ES-I3 (cell line): ENCODE results near the gene MAPK4.
"Not testable (repeated sequence)": the region's sequence is repeated elsewhere in the genome, so short reads cannot be mapped to it uniquely, and the experiment has no call there.

Experiments
- H3K36me3 ChIP-seq: 2 replicates; pipeline ENCODE4 v1.6.1; 2013; ENCODE audit warnings: mild to moderate bottlenecking, low read length, control low read depth, moderate library complexity; ENCODE audit not compliant: insufficient read depth
- H3K4me1 ChIP-seq: 2 replicates; pipeline ENCODE4 v1.6.1; 2013; ENCODE audit warnings: mild to moderate bottlenecking, control low read depth, low read length; ENCODE audit not compliant: insufficient read depth
- H3K9ac ChIP-seq: 2 replicates; pipeline ENCODE4 v1.6.1; 2013; ENCODE audit warnings: low read depth, mild to moderate bottlenecking, low read length, moderate library complexity
- H3K9me3 ChIP-seq: 2 replicates; pipeline ENCODE4 v1.6.1; 2013; ENCODE audit warnings: mild to moderate bottlenecking, low read length, moderate library complexity; ENCODE audit not compliant: control insufficient read depth, insufficient read depth

The MAPK4 gene

DNA sequence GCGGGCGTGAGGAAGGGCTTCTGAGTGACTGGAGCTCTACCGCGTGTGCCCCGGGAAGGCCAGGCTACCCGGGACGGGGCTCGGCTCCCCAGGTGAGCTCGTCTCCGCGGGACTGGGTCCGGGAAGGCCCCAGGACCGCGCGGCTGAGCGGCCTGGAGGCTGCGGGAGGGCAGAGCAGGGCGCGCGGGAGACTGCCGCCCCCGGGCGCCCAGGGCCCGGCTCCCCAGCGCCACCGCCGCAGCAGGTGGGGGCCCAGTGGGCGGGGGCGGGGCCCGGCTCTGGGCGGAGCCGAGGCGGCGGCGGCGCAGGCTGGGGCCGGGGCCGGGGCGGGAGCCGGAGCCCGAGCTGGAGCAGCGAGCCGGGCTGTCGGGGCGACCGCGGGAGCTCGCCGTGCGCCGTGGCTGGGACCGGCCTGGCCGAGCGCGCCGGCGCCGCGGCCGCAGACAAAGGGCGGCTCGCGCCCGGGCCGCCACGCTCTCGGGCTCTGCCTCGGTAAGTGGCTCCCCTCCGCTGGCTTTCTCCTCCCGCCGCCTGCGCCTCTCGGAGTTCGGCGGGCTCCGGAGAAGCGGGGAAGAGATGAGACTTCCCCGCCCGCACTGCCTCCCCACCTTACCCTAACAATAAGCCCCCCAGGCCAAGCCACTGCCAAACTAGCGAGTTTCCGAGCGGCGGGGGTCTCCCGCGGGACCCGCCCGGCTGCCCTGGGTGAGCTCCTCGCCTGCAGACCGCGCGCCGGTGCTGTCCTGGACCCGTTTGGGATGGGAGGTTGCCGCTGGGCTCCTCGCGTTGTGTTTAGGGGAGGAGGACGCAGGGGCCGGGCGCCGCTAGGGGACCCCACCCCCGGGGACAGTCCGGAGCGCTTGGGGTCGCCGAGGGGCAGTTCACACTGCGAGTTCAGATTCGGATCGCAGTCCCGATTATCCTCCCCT, at the start of gene MAPK4:
Gene MAPK4 (plus strand): TSS at position 336 of the 929 bp plus-strand sequence. CDS start 103,872 bp downstream, outside the sequence.
- no peaks in the 10 kb centered on the region for H3K4me1 ChIP-seq
- H3K9ac ChIP-seq: peak within 1 kb of the TSS; percentile 79
- no peaks in the 10 kb centered on the region for H3K9me3 ChIP-seq
- H3K36me3 ChIP-seq: no peaks in the 10 kb centered on the region

DNA sequence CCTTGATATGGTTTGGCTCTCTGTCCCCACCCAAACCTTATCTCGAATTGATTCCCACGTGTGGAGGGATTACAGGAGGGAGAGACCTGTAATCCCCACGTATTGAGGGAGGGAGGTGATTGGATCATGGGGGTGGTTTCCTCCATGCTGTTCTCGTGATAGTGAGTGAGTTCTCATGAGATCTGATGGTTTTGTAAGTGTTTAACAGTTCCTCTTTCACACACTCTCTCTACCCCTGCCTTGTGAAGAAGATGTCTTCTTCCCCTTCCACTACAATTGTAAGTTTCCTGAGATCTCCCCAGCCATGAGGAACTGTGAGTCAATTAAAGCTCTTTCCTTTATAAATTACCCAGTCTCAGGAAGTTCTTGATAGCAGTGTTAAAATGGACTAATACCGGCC, 42.6 kb upstream of the MAPK4 start:
- H3K4me1 ChIP-seq, H3K36me3 ChIP-seq, H3K9me3 ChIP-seq, H3K9ac ChIP-seq: not testable (repeated sequence)

DNA sequence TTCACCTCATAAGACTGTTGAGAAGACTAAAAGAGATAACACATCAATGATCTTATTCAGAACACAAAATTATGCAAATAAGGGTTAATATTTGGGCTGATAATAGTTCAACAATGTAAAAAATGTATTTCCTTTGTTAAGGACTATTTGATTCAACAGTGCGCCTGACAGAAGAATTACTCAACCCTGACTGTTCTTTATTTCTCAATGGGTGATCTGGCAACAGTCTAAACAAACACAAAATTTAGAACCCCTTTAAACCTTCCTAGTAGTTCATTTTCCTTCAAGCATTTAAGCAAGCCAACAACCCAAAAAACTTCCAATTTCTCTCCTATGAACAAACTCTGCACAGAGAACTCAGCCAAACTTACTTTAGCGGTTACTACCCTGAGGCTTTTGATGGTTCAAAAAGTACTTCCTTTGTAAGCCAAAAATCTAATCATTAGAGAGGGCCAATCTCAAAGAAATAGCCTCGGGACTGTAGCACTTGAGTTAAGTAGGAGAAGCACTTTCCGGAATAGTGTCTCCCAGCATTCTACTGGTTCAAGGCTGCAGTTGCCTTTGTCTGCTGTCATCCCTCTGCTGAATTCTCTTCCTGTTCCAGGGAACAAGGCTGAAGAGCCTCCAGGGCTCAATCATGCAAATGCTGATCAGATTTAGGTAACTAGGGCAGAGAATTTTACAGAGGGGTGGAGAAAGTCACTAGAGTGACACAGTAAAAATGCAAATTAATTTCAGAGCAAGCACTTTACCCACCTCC, 40.9 kb upstream of the MAPK4 start:
- Histone ChIP-seq H3K36me3 (no peaks in the 10 kb centered on the region), H3K9ac (no peak overlapping the region), H3K4me1 (peaks cover 4% of the 10 kb centered on the region; the same call in 1 of the 2 replicates), H3K9me3 (no peaks in the 10 kb centered on the region)

DNA sequence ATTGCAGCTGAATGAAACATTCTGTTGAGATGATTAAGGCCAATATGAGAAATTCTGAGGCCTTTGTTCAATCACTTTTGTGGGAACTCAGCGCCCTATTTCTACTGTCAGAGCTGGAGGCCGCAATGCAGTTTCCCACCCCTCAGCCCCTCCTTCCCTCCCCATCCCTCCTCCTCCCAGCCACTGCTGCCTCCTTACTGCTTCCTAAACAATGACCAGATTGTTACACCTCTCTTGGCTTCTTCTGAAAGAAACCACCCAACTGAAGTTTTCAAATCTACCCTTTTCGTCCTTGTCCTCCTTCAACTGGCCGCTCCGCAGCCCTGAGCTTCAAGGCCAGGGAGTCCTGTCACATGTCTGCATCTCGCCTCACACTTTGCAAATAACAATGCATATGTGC, 36.7 kb upstream of the MAPK4 start:
- peaks cover 4% of the 10 kb centered on the region; the same call in 1 of the 2 replicates for H3K4me1 ChIP-seq
- H3K9ac ChIP-seq: no peak overlapping the region
- H3K36me3 ChIP-seq: no peaks in the 10 kb centered on the region
- no peaks in the 10 kb centered on the region for H3K9me3 ChIP-seq

DNA sequence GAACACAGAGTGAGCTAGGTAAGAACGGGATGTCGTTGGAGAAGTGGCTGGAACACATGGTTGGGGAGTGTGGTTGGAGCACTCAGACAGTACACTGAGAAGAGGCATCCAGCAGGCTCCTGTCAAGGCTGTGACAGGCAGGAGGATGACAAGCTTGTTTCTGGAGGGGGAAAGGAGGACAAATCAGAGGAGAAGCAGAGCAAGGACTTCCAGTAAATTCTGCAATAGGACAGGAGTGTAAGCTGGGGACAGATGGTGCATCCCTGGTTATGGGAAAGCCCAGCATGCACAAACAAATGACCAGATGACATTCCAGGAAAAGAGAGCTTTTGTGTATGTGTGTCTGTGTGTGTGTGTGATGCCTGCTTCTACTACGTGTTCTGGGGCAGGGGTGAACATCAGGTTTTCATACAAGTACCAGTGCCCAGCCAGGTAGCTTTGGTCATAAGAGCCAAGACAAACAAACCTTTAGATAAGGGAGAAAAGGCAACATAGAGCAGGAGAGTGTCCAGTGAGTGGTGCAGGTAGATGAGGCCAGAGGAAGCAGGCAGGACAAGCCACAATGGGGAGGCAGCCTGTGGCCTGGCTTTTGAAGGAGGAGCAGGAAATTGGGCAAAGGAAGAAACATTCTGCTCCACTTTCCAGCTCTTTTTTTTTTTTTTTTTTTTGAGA, 32.1 kb upstream of the MAPK4 start:
- no peak overlapping the region for H3K9ac ChIP-seq
- H3K36me3 ChIP-seq: no peaks in the 10 kb centered on the region; the same call in 1 of the 2 replicates
- peaks cover 3% of the 10 kb centered on the region; the same call in 1 of the 2 replicates for H3K4me1 ChIP-seq

DNA sequence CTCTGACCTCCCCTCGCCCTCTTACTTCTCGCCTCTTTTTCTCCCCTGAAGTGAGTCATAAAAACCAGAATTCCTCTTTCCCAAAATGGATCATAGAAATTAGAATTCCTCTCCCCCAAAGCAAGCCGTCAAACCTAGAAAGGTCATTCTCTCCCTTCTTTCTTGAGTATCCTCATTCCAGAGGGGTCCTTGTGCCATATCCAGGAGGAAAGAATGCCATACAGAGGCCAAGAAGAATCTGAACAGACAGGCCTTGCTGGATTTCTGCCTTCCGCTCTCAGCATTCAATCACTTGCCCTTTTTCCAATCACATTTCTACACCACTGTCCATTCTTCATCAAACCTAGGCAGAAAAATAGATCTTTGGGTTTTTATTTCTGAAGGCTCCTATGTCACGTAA, 31.1 kb upstream of the MAPK4 start:
- Histone ChIP-seq H3K4me1 (no peaks in the 10 kb centered on the region), H3K9ac (no peak overlapping the region), H3K36me3 (no peaks in the 10 kb centered on the region; the same call in 1 of the 2 replicates), H3K9me3 (peaks cover 14% of the 10 kb centered on the region; the same call in 1 of the 2 replicates)

More for the DNA sequence above, 32.1 kb upstream of the MAPK4 start:
- H3K9me3 ChIP-seq: peaks cover 8% of the 10 kb centered on the region; the same call in 1 of the 2 replicates

DNA sequence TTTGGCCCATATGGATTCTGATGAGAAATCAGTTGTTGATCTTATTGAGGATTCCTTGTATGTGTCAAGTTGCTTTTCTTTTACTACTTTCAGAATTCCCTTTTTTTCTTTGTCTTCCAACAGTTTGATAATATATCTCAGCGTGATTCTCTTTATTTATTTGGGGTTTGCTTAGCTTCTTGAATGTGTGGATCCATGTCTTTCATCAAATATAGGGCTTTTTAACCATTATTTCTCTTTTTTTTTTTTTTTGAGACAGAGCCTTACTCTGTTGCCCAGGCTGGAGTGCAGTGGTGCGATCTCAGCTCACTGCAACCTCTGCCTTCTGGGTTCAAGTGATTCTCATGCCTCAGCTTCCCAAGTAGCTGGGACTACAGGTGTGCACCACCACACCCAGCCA, 26.1 kb upstream of the MAPK4 start:
- not testable (repeated sequence) for H3K4me1 ChIP-seq, H3K36me3 ChIP-seq, H3K9ac ChIP-seq
- H3K9me3 ChIP-seq: peaks cover 17% of the 10 kb centered on the region; the same call in 1 of the 2 replicates

DNA sequence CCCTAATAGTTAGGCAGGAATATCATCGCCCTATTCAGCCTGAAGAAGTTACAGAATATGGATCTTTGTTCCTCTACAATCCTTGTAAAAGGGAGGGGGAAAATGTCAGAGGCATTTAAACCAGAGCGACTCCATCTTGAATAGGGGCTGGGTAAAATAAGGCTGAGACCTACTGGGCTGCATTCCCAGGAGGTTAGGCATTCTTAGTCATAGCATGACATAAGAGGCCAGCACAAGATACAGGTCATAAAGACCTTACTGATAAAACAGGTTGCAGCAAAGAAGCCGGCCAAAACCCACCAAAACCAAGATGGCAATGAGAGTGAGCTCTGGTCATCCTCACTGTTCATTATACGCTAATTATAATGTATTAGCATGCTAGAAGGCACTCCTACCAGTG, 15.4 kb upstream of the MAPK4 start:
- H3K9ac ChIP-seq: not testable (repeated sequence)

DNA sequence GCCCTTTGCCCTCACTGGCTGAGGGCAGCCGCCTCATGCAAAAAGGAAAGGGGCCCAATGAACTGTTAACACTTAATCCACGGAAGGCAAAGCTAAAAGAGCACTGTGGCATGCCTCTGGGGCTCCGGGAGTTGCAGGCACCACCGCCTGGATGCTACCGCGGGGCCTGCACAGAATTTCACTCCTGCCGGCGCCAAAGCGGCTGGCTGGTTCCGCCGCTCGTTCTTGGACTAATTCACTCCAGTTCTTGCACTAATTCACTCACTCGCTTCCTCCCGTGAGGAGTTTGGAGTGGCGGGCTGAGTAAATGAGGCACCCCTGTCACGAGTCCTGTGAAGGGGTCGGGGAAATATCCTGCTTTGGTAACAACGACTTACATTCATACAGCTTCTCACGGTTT, 14.0 kb upstream of the MAPK4 start:
- Histone ChIP-seq H3K4me1 (no peaks in the 10 kb centered on the region), H3K9me3 (no peaks in the 10 kb centered on the region), H3K36me3 (no peaks in the 10 kb centered on the region), H3K9ac (no peak overlapping the region)

More for the DNA sequence above, 15.4 kb upstream of the MAPK4 start:
- not testable (repeated sequence) for H3K4me1 ChIP-seq, H3K9me3 ChIP-seq, H3K36me3 ChIP-seq

DNA sequence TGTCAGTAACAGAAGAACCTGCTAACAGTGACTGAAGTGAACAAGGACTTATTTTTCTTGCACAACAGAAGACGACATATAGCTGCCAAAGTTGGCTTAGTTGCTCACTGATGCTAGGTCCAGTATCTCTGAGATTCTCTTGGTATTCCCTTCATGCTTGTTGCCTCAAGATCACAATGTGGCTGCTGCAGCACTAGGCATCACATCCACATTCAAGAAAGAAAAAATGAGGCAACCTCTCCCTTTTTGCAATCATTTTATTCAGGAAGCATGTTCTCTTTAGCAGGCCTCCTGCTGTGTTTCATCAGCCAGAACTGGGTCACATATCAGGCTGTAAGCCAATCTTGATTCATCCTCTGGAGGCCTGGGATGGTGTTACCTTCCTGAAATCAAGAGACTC, 11.7 kb upstream of the MAPK4 start:
- Histone ChIP-seq H3K36me3 (no peaks in the 10 kb centered on the region), H3K9ac (no peak overlapping the region), H3K4me1 (no peaks in the 10 kb centered on the region), H3K9me3 (no peaks in the 10 kb centered on the region)

DNA sequence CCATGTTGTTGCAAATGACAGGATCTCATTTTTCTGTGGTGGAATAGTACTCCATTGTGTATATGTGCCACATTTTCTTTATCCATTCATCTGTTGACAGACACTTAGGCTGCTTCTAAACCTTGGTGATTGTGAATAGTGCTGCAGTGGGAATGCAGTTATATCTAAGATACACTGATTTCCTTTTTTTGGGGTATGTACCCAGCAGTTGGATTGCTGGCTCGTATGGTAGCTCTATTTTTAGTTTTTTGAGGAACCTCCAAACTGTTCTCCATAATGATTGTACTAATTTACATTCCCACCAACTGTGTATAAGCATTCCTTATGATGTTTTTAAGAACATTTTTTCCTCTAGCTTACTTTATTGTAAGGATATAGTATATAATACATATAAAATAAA, 8.2 kb upstream of the MAPK4 start:
- not testable (repeated sequence) for H3K9me3 ChIP-seq, H3K9ac ChIP-seq

DNA sequence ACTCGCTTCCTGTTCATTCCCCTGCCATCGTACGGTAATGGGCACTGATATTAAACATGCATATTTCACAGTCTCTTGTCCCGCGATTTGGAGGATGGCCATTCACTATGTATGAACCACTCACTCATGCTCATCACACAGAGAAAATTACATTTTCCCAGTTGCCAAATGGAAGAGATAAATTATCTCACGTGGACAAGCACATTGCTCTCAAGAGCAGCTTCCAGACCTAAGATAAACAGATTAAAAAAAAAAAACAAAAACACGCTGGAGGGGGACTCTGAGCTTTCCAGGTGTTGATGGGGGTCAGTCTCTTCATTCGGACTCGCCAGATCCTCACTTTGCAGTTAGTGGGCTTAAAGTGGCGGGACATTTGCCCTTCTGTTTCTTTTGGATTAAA, 1.7 kb upstream of the MAPK4 start:
- Histone ChIP-seq H3K36me3 (no peaks in the 10 kb centered on the region), H3K9me3 (no peaks in the 10 kb centered on the region), H3K9ac (no peak overlapping the region), H3K4me1 (no peaks in the 10 kb centered on the region)

More for the DNA sequence above, 8.2 kb upstream of the MAPK4 start:
- H3K36me3 ChIP-seq, H3K4me1 ChIP-seq: not testable (repeated sequence)

DNA sequence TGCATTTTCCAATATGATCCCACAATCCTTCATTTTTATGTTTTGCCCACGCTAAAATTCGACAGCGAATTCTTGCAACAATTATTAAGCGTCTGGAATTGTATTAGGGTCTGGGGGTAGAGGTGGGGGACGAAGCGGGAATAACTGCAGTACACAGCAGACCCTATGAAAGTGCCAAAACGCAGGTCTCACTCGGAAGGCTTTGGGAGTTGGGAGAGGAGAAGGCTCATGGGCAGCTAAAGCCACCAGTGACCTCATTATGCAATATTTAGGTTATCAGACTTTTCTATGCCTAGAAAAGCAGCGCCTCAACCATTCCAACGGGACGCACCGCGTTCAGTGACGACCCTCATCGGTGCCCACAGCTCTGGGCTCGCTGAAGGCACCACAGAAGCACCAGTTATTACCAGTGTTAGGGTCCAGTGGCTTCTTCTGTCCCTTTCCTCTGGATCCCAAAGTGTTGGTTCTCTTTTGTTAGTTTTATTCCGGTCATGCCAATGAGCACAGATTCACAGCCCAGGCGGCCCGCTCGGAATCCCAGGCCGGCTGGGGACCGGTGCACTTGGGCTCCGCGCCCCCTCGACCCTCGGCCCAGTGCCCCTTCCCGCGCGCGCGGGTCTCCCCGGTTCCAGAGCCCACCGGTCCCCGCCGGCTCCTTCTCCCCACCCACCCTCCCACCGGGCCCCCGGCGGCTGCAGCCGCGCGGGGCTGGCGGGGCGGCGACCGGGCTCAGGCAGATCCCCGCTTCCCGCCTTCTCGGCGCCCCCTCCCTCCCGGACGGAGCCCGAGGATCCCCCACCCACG, 737 bp upstream of the MAPK4 start:
- Histone ChIP-seq H3K9me3 (no peaks in the 10 kb centered on the region), H3K4me1 (no peaks in the 10 kb centered on the region), H3K9ac (peak overlapping the region; percentile 67), H3K36me3 (no peaks in the 10 kb centered on the region)
